ENCODE results near the gene CXCL6.

CXCL6 gene

GRCh38 chr4:73836373-73837279 is at the start of gene CXCL6:
TSS of gene CXCL6 (plus strand) at chr4:73836678. CDS start at chr4:73836751, 73 bp downstream.
- no peak for DNase-seq

- DNase-seq: no peak
These were observed 48.1 kb upstream of the CXCL6 start for GRCh38 chr4:73788411-73788810.

- DNase-seq: no peak
These were observed 37.6 kb upstream of the CXCL6 start for GRCh38 chr4:73798842-73799241.

- DNase-seq: no peak
These were observed 36.3 kb upstream of the CXCL6 start for GRCh38 chr4:73800206-73800605.

- no peak for DNase-seq
These were observed 34.8 kb upstream of the CXCL6 start for GRCh38 chr4:73801692-73802091.

- no peak for DNase-seq
These were observed 33.3 kb upstream of the CXCL6 start for GRCh38 chr4:73803213-73803612.

GRCh38 chr4:73810191-73810590 is 26.3 kb upstream of the CXCL6 start:
- DNase-seq: no peak

GRCh38 chr4:73811841-73812240 is 24.6 kb upstream of the CXCL6 start:
- no peak for DNase-seq

- no peak for DNase-seq
These were observed 21.8 kb upstream of the CXCL6 start for GRCh38 chr4:73814679-73815078.

GRCh38 chr4:73815145-73815544 is 21.3 kb upstream of the CXCL6 start:
- DNase-seq: no peak

GRCh38 chr4:73816814-73817213 is 19.7 kb upstream of the CXCL6 start:
- no peak for DNase-seq

GRCh38 chr4:73817341-73817740 is 19.1 kb upstream of the CXCL6 start:
- DNase-seq: no peak

- DNase-seq: no peak
These were observed 15.2 kb upstream of the CXCL6 start for GRCh38 chr4:73821325-73821724.

GRCh38 chr4:73822389-73822788 is 14.1 kb upstream of the CXCL6 start:
- no peak for DNase-seq

GRCh38 chr4:73822812-73823504 is 13.5 kb upstream of the CXCL6 start:
- DNase-seq: no peak

GRCh38 chr4:73823760-73824159 is 12.7 kb upstream of the CXCL6 start:
- no peak for DNase-seq

GRCh38 chr4:73828956-73829355 is 7.5 kb upstream of the CXCL6 start:
- DNase-seq: no peak

- no peak for DNase-seq
These were observed 4.9 kb upstream of the CXCL6 start for GRCh38 chr4:73831569-73831968.

- DNase-seq: no peak
These were observed 3.7 kb upstream of the CXCL6 start for GRCh38 chr4:73832651-73833237.

- DNase-seq: no peak
These were observed 2.6 kb downstream of the CXCL6 start for GRCh38 chr4:73839071-73839470.

GRCh38 chr4:73839715-73840114 is 3.2 kb downstream of the CXCL6 start:
- DNase-seq: no peak

GRCh38 chr4:73841243-73841925 is 4.9 kb downstream of the CXCL6 start:
- no peak for DNase-seq

- no peak for DNase-seq
These were observed 6.2 kb downstream of the CXCL6 start for GRCh38 chr4:73842696-73843095.

Measured in stimulated activated CD8-positive, alpha-beta memory T cell treated with anti-CD3 and anti-CD28 coated beads, Interleukin-4, amount 100 ng/mL, for 48 hours (primary cell).